ENCODE data around the gene EPS8L3.

Gene EPS8L3

DNA sequence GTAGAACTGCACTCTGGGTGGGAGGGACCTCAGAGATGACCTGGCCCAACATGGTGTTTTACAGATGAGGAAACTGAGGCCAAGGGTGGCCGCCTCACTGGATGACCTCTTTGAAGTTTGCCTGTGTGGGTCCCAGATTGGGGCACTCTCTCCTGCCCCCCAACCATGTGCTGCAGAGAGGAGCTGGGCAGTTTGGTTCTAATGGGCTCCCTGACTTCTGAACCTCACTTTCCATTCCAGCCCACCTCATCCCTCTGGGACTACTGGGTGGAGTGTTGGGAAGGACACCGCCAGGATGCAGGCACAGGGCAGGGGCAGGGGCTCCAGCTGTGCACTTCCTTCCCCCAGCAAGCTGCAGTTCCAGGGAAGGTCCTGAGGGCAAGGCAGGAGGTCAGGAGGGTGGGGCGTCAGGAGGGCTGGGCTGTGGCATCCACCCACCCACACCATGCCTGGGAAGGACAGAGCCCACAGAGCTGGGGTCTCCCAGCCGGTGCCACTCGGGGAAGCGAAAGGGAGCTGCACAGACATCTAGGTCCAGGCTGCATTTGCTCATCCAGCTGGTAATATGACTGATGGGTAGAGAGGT is 10.3 kb upstream of the EPS8L3 start:
- no peak overlapping the region for H2BK5ac ChIP-seq (ENCODE audit: low read length)
- no peak overlapping the region for H3K18ac ChIP-seq (ENCODE audit: low read length)
- H3K27ac ChIP-seq (ENCODE audit: low read depth, low read length) = no peak overlapping the region
- no peak overlapping the region for H4K5ac ChIP-seq (ENCODE audit: low read length)
- H3K4ac ChIP-seq (ENCODE audit: low read depth, low read length) = no peak overlapping the region
- no peaks in the 10 kb centered on the region for H3K79me2 ChIP-seq (ENCODE audit: control insufficient read depth, insufficient read depth, low read length)
- H3K9ac ChIP-seq (ENCODE audit: low read length) = no peak overlapping the region
- H3K23ac ChIP-seq (ENCODE audit: low read length) = no peak overlapping the region
- no peaks in the 10 kb centered on the region for H3K27me3 ChIP-seq (ENCODE audit: insufficient read depth, low read length, poor library complexity)
- H3K4me3 ChIP-seq (ENCODE audit: low read length) = no peak overlapping the region
- no peak overlapping the region for H2BK15ac ChIP-seq (replicated peaks; ENCODE audit: low read depth)
- H2BK120ac ChIP-seq (ENCODE audit: low read depth, low read length) = no peak overlapping the region
- no peaks in the 10 kb centered on the region for H3K4me1 ChIP-seq (ENCODE audit: control insufficient read depth, low read depth, low read length)
- WGBS (ENCODE audit: extremely low coverage, insufficient coverage, low lambda C conversion rate) = no CpG with 5 or more reads among the region's 6 CpGs
- no peaks in the 10 kb centered on the region for H3K79me1 ChIP-seq (ENCODE audit: low read length)
- no peak overlapping the region for H2AK5ac ChIP-seq (ENCODE audit: low read length)
- no peaks in the 10 kb centered on the region for H3K36me3 ChIP-seq (ENCODE audit: control insufficient read depth, insufficient read depth, low read length)
- H4K8ac ChIP-seq (ENCODE audit: low read depth, low read length) = no peak overlapping the region
- H3K56ac ChIP-seq (ENCODE audit: low read length) = no peak overlapping the region
- no peak for DNase-seq
- H3K4me2 ChIP-seq (ENCODE audit: low read length) = no peak overlapping the region

DNA sequence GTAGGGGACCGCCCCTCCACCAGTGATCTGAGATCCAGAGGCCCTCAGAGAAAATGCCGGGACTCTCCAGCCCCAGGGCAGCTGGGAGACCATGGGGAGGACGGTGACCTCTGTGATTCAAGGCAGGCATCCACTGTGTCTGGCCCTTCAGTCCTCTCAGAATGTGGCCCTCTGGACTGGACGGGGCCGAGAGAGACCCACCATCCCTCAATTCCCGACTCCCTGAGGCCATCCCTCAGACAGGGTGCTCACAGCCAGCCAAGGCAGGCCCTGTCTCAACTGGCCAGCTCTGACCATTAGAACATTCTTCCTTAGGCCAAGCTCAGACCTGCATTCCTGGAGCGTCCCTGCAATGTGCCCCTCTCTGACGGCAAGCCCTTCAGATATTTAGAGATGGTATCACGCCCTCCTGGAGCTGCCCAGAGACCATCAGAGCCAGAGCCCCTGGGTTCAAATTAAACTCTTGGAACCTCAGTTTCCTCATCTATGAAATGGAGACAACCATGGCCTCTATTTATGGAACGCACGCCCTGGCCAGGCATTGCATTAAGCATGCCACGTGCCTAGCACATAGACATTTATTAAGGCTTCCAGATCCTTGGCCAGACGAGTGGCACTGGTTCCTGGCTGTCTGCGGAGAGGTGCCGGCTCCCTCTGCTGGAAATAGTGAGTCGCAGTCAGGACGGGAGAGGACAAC is 9.6 kb upstream of the EPS8L3 start:
- Histone ChIP-seq H3K4me3 (ENCODE audit: low read length) (no peak overlapping the region), H4K5ac (ENCODE audit: low read length) (no peak overlapping the region), H3K18ac (ENCODE audit: low read length) (no peak overlapping the region), H3K23ac (ENCODE audit: low read length) (no peak overlapping the region), H2BK15ac (replicated peaks; ENCODE audit: low read depth) (no peak overlapping the region), H3K79me2 (ENCODE audit: control insufficient read depth, insufficient read depth, low read length) (no peaks in the 10 kb centered on the region), H3K4ac (ENCODE audit: low read depth, low read length) (no peak overlapping the region), H3K79me1 (ENCODE audit: low read length) (no peaks in the 10 kb centered on the region), H3K4me2 (ENCODE audit: low read length) (no peak overlapping the region), H4K8ac (ENCODE audit: low read depth, low read length) (no peak overlapping the region), H2BK5ac (ENCODE audit: low read length) (no peak overlapping the region), H3K9ac (ENCODE audit: low read length) (no peak overlapping the region), H3K56ac (ENCODE audit: low read length) (peak overlapping the region; percentile 10), H2BK120ac (ENCODE audit: low read depth, low read length) (no peak overlapping the region), H3K27me3 (ENCODE audit: insufficient read depth, low read length, poor library complexity) (no peaks in the 10 kb centered on the region), H3K27ac (ENCODE audit: low read depth, low read length) (no peak overlapping the region), H3K4me1 (ENCODE audit: control insufficient read depth, low read depth, low read length) (no peaks in the 10 kb centered on the region), H3K36me3 (ENCODE audit: control insufficient read depth, insufficient read depth, low read length) (no peaks in the 10 kb centered on the region), H2AK5ac (ENCODE audit: low read length) (no peak overlapping the region)
- peak; percentile 87 for DNase-seq
- no CpG with 5 or more reads among the region's 17 CpGs for WGBS (ENCODE audit: extremely low coverage, insufficient coverage, low lambda C conversion rate)

DNA sequence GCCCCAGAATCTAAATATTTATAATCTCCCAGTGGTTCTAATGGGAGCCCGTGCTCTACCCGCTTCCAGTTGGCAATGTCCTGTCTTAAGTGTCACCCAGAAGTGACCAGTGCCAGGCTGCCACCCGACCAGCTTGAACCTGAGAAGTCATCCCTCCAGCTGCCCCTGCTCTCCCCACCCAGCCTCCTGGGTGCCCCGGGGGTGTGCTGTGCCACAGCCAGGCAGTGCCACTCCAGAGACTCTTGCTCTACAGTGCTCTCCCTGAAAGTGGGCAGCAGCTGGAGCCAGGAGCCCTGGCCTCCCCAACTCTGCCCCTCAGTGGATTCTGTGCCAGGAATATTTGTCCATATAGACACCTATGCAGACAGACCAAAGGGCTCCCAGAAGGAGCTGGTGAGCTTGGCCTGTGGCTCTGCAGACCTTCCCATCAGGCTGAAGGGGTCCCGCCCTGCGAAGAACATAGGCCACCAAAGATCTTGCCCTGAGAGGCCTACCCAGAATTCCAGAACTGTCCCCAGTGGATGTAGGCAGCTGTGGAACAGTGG is 9.0 kb upstream of the EPS8L3 start:
- Histone ChIP-seq H2BK15ac (replicated peaks; ENCODE audit: low read depth) (no peak overlapping the region), H3K79me1 (ENCODE audit: low read length) (no peaks in the 10 kb centered on the region), H4K8ac (ENCODE audit: low read depth, low read length) (no peak overlapping the region), H3K36me3 (ENCODE audit: control insufficient read depth, insufficient read depth, low read length) (no peaks in the 10 kb centered on the region), H3K56ac (ENCODE audit: low read length) (no peak overlapping the region), H2AK5ac (ENCODE audit: low read length) (no peak overlapping the region), H4K5ac (ENCODE audit: low read length) (no peak overlapping the region), H3K9ac (ENCODE audit: low read length) (no peak overlapping the region), H3K4me2 (ENCODE audit: low read length) (no peak overlapping the region), H3K79me2 (ENCODE audit: control insufficient read depth, insufficient read depth, low read length) (no peaks in the 10 kb centered on the region), H3K27me3 (ENCODE audit: insufficient read depth, low read length, poor library complexity) (no peaks in the 10 kb centered on the region), H2BK120ac (ENCODE audit: low read depth, low read length) (no peak overlapping the region), H2BK5ac (ENCODE audit: low read length) (no peak overlapping the region), H3K4me1 (ENCODE audit: control insufficient read depth, low read depth, low read length) (no peaks in the 10 kb centered on the region), H3K23ac (ENCODE audit: low read length) (no peak overlapping the region), H3K4me3 (ENCODE audit: low read length) (no peak overlapping the region), H3K27ac (ENCODE audit: low read depth, low read length) (no peak overlapping the region), H3K18ac (ENCODE audit: low read length) (no peak overlapping the region), H3K4ac (ENCODE audit: low read depth, low read length) (no peak overlapping the region)
- DNase-seq = no peak
- no CpG with 5 or more reads among the region's 6 CpGs for WGBS (ENCODE audit: extremely low coverage, insufficient coverage, low lambda C conversion rate)

DNA sequence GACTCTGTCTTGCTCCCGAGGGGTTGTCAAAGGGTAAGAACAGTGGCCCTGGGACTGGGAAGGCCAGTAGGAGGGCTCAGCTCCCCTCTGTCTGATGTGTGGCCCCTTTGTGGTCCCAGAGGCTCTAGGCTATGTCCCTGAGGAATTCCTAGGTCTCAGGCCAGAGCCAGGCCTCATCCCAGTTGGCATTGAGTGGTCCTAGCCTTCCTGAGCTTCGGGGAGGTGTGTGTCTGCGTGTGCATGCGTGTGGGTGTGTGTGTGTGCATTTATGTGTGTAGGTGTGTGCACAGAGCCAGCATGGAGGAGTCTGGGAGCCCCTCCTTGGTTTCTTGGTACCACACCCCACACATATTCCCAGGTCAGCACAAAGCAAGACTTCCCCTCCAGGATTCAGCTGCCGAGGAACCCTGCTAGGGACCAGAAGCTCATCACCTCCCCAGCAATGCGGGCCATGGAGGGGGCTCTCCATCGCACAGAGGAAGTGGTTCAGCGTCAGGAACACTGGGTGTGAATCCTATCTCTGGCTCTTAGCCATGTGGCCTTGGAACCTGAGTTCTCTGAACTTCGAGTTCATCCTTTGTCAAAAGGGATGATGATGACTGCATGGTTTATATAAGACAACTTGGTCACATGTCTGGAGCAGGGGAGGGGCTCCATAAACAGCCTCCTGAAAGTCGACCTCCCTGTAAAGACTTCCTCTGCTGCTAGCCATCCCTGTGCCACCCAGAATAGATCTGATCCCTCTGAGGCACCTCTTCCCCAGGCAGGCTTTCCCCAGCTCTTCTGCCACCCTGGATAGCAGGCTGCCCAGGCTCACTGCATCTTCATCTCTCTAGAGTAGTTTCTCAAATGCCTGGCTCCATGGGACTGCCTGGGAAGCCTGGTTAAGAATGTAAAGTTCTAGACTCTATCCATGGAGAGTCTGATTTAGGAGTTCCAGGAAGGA is 8.3 kb upstream of the EPS8L3 start:
- no peak overlapping the region for H3K4ac ChIP-seq (ENCODE audit: low read depth, low read length)
- no peaks in the 10 kb centered on the region for H3K27me3 ChIP-seq (ENCODE audit: insufficient read depth, low read length, poor library complexity)
- no peak overlapping the region for H3K18ac ChIP-seq (ENCODE audit: low read length)
- no peak for DNase-seq
- H3K23ac ChIP-seq (ENCODE audit: low read length) = no peak overlapping the region
- H3K79me2 ChIP-seq (ENCODE audit: control insufficient read depth, insufficient read depth, low read length) = no peaks in the 10 kb centered on the region
- no peak overlapping the region for H3K4me3 ChIP-seq (ENCODE audit: low read length)
- H3K27ac ChIP-seq (ENCODE audit: low read depth, low read length) = no peak overlapping the region
- no peaks in the 10 kb centered on the region for H3K79me1 ChIP-seq (ENCODE audit: low read length)
- H2BK120ac ChIP-seq (ENCODE audit: low read depth, low read length) = no peak overlapping the region
- H3K56ac ChIP-seq (ENCODE audit: low read length) = no peak overlapping the region
- no CpG with 5 or more reads among the region's 10 CpGs for WGBS (ENCODE audit: extremely low coverage, insufficient coverage, low lambda C conversion rate)
- no peak overlapping the region for H4K8ac ChIP-seq (ENCODE audit: low read depth, low read length)
- no peak overlapping the region for H3K9ac ChIP-seq (ENCODE audit: low read length)
- no peak overlapping the region for H2BK15ac ChIP-seq (replicated peaks; ENCODE audit: low read depth)
- no peak overlapping the region for H3K4me2 ChIP-seq (ENCODE audit: low read length)
- H2AK5ac ChIP-seq (ENCODE audit: low read length) = no peak overlapping the region
- H3K36me3 ChIP-seq (ENCODE audit: control insufficient read depth, insufficient read depth, low read length) = no peaks in the 10 kb centered on the region
- H3K4me1 ChIP-seq (ENCODE audit: control insufficient read depth, low read depth, low read length) = no peaks in the 10 kb centered on the region
- H4K5ac ChIP-seq (ENCODE audit: low read length) = no peak overlapping the region
- no peak overlapping the region for H2BK5ac ChIP-seq (ENCODE audit: low read length)

DNA sequence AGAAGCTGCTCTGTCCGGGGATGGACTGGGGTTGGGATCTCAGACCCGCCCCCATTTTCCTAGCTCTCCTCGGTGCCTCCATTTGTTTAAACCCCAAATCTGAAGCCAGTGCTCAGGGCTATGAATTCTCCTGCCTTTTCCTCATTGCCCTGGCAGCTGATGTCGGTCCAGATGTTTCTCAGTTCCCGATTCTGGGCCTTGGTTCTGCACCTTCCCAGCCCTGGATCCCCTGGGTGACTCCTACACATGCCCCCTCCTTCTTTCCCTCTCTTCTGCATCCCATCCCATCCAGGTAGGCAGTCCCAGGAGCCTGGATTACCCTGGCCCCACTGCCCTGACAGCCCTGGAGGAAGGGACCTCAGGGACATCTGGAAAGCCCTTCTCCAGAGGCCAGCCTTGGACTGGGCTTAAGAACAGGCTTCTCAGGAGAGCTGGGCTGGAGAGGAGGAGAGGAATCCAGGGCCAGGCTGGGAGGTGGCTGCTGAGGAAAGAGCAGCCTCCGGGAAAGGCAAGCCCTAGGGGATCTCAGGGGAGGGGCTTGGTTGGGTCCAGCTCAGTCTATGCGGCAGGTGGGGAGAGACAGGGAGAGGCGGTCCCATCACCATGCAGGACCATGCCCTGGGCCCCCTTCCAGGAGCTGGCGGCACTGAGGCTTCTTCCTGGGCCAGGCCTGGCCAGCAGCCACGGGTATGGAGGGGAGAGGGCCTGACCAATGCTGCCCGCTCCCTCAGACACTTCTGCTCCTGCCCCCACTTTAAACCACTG is 6.8 kb upstream of the EPS8L3 start:
- Histone ChIP-seq H4K5ac (ENCODE audit: low read length) (no peak overlapping the region), H3K4me2 (ENCODE audit: low read length) (no peak overlapping the region), H3K79me2 (ENCODE audit: control insufficient read depth, insufficient read depth, low read length) (no peaks in the 10 kb centered on the region), H3K56ac (ENCODE audit: low read length) (no peak overlapping the region), H3K79me1 (ENCODE audit: low read length) (no peaks in the 10 kb centered on the region), H3K4ac (ENCODE audit: low read depth, low read length) (no peak overlapping the region), H3K18ac (ENCODE audit: low read length) (no peak overlapping the region), H3K9ac (ENCODE audit: low read length) (no peak overlapping the region), H3K36me3 (ENCODE audit: control insufficient read depth, insufficient read depth, low read length) (no peaks in the 10 kb centered on the region), H3K23ac (ENCODE audit: low read length) (no peak overlapping the region), H3K27ac (ENCODE audit: low read depth, low read length) (no peak overlapping the region), H3K27me3 (ENCODE audit: insufficient read depth, low read length, poor library complexity) (no peaks in the 10 kb centered on the region), H2BK5ac (ENCODE audit: low read length) (no peak overlapping the region), H2BK120ac (ENCODE audit: low read depth, low read length) (no peak overlapping the region), H3K4me3 (ENCODE audit: low read length) (no peak overlapping the region), H3K4me1 (ENCODE audit: control insufficient read depth, low read depth, low read length) (no peaks in the 10 kb centered on the region), H2AK5ac (ENCODE audit: low read length) (no peak overlapping the region), H2BK15ac (replicated peaks; ENCODE audit: low read depth) (no peak overlapping the region), H4K8ac (ENCODE audit: low read depth, low read length) (no peak overlapping the region)
- no peak for DNase-seq
- WGBS (ENCODE audit: extremely low coverage, insufficient coverage, low lambda C conversion rate) = no CpG with 5 or more reads among the region's 11 CpGs
